Activated T-cell treated with anti-CD3 and anti-CD28 coated beads, Interleukin-2, amount 50 U/mL, for 24 hours (primary cell): ENCODE data around the gene PRRC2A.

Experiments used
- DNase-seq: peaks from one replicate; pipeline ENCODE4 v3.0.0-alpha.2; 2020
- H3K27ac Mint-ChIP-seq: 2 replicates; pipeline ENCODE4 v1.8.0; 2020; ENCODE audit warnings: mild to moderate bottlenecking, mixed read lengths
- H3K27me3 Mint-ChIP-seq: 2 replicates; pipeline ENCODE4 v1.8.0; 2020; ENCODE audit warnings: mixed read lengths
- H3K36me3 Mint-ChIP-seq: 2 replicates; pipeline ENCODE4 v1.8.0; 2020; ENCODE audit warnings: low read depth, mixed read lengths
- H3K4me1 Mint-ChIP-seq: 2 replicates; pipeline ENCODE4 v1.8.0; 2020; ENCODE audit warnings: low read depth, mixed read lengths
- H3K4me3 Mint-ChIP-seq: 2 replicates; pipeline ENCODE4 v1.8.0; 2020; ENCODE audit warnings: mild to moderate bottlenecking, moderate library complexity, mixed read lengths
- H3K9me3 Mint-ChIP-seq: 2 replicates; pipeline ENCODE4 v1.8.0; 2020; ENCODE audit warnings: mixed read lengths

The PRRC2A gene

GRCh38 chr6:31607317-31607716 is 13.2 kb upstream of the PRRC2A start:
- Mint-ChIP-seq H3K4me1 (no peaks in the 10 kb centered on the region), H3K27ac (no peak overlapping the region), H3K36me3 (no peaks in the 10 kb centered on the region), H3K27me3 (no peaks in the 10 kb centered on the region), H3K4me3 (no peak overlapping the region), H3K9me3 (no peaks in the 10 kb centered on the region)
- DNase-seq: no peak

DNA sequence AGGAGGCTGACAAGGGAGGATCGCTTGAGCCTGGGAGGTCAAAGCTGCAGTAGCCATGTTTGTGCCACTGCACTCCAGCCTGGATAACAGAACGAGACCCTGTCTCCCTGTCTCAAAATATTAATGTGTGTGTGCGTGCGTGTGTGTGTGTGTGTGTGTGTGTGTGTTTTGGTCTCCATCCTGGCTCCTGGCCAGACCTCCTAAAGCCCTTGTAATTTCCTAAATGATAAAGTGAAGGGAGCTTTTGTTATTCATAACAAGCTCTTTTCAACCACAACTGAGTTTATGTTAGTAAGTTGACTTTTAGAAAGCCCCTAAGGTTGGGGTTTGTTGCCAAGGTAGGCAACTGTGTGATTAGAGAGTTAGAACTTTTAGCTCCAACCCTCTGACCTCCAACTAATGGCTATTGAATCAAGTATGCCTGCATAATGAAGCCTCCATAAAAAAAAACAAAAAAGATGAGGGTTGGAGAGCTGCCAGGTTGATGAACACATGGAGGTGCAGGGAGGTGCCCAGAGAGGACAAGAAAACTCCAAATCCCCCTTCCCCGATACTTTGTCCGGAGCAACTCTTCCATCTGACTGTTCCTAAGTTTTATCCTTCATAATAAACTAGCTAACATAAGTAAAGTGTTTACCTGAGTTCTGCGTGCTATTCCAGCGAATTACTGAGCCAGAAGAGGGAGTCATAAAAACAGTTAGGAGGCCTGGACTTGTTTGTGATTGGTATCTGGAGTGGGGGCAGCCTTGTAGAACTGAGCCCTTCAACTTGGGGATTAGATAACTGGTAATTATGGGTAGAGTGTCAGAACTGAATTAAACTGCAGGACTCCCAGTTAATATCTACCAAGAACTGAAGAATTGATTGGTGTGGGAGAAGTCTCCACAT is 10.8 kb upstream of the PRRC2A start:
- H3K9me3 Mint-ChIP-seq: no peaks in the 10 kb centered on the region
- H3K36me3 Mint-ChIP-seq: no peaks in the 10 kb centered on the region
- H3K27me3 Mint-ChIP-seq: no peaks in the 10 kb centered on the region

DNA sequence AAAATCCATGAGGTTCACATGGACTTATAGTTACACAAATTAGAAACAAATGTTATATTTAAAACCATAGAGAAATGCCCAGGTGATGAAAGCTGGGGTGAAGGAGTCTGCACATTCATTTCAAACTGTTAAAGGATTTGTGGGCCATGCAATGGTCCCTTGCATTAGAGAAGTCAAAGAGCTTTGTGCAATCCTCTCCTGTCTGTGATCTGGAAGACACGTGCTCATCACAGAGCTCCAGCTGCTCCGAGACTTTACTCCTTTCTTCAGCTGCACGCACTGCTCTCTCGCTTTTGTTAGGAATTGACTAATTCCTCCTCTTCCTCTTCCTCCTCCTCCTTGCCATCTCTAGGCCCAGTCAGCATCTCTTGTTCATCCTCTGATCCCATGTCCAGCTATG is 9.5 kb upstream of the PRRC2A start:
- no peaks in the 10 kb centered on the region for H3K27me3 Mint-ChIP-seq

More for the DNA sequence above, 10.8 kb upstream of the PRRC2A start:
- Mint-ChIP-seq H3K4me1 (peaks cover 4% of the 10 kb centered on the region), H3K27ac (no peak overlapping the region), H3K4me3 (no peak overlapping the region)
- no peak for DNase-seq

DNA sequence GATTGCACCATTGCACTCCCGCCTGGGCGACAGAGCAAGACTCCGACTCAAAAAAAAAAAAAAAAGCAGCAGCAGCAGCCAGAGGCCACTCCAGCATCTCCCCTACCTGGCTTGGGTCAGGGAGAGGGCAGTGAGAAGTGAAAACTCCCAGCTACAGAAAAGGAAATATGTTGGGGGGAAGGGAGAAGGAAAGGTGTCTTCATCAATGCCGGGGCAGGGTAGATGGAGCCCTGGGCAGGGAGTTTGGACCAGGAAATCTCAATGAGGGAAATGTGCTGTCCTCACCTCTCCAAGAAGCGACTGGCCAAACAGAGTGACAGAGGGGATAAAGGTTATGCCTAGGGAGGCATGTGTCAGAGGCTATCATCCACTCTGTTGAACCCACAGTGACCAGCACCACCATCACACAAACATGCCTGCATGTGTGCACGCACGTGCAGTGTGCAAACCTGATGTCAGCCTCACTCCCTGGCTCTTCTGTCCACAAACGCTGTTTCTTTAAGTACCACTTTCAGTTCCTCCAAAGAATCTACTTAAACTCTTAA is 6.4 kb upstream of the PRRC2A start:
- H3K27me3 Mint-ChIP-seq: no peaks in the 10 kb centered on the region
- H3K36me3 Mint-ChIP-seq: peaks cover 13% of the 10 kb centered on the region
- H3K4me1 Mint-ChIP-seq: peaks cover 35% of the 10 kb centered on the region
- no peak overlapping the region for H3K4me3 Mint-ChIP-seq
- no peak overlapping the region for H3K27ac Mint-ChIP-seq
- H3K9me3 Mint-ChIP-seq: no peaks in the 10 kb centered on the region
- no peak for DNase-seq

More for the DNA sequence above, 9.5 kb upstream of the PRRC2A start:
- Mint-ChIP-seq H3K36me3 (no peaks in the 10 kb centered on the region), H3K27ac (no peak overlapping the region), H3K9me3 (no peaks in the 10 kb centered on the region), H3K4me3 (no peak overlapping the region), H3K4me1 (peaks cover 16% of the 10 kb centered on the region)
- DNase-seq: no peak

DNA sequence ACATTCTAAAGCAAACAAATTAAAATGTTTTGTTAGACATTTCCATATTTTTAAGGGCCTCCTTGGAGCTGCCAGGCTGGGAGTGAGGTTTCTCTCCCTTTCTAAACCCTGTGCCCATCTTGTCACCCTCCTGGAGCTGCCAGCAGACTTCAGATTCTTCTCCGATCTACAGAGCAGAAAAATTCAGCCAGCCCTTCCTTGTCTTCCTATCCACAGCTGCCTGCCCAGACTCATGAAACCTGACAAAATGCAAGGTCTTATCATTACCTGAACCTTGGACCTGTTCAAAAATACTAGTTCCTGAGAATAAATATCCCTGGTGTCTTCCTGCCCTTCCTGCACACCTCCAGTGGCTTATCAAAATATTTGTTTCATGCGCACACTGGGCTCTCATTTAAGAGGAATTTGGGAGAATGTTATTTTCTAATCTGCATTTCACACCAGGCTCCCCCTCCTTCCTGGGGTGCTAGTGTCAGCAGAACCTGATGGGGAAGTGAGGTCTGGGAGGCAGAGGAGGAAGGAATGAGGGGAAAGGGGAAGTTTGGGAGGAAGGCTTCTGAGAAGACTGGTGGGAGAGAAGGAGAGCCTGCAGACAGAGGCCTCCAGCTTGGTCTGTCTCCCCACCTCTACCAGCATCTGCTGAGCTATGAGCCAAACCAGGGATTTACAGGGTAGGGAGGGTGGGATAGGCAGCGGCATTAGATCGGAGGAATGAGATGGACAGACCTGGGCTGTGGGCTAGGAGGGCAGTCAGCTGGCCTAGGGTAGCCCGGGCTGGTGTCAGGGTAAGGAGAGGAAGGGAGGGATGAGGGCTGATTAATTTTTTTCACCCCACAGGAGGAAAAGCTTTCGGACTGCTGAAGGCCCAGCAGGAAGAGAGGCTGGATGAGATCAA is 5.6 kb upstream of the PRRC2A start, which contains the start of gene AIF1:
TSS of gene AIF1 (plus strand) at position 551 of the 895 bp plus-strand sequence. CDS start at position 647, 96 bp downstream.
- Mint-ChIP-seq H3K27ac (peak within 1 kb of the TSS; percentile 88), H3K9me3 (no peaks in the 10 kb centered on the region), H3K36me3 (peaks cover 15% of the 10 kb centered on the region), H3K4me3 (peak within 1 kb of the TSS; percentile 80), H3K4me1 (peaks cover 40% of the 10 kb centered on the region), H3K27me3 (no peaks in the 10 kb centered on the region)
- no peak for DNase-seq

DNA sequence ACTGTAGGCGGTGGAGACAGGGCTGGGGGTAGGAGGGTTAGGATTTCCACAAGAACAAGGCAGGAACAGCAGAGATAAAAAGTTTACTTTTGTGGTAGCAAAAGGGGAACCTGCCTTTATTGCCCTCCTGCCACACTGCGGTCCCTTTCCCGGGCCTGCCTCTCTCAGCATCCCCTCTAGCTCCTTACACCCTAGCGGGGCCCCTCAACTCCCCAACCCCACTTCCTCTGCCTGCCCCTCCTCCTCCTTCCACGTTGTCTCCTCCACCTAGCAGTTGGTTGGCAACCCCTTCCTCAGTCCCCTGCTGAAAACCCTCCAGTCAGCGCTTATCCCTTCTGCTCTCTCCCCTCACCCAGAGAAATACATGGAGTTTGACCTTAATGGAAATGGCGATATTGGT is 4.8 kb upstream of the PRRC2A start:
- Mint-ChIP-seq H3K4me1 (peaks cover 40% of the 10 kb centered on the region), H3K9me3 (no peaks in the 10 kb centered on the region), H3K27me3 (no peaks in the 10 kb centered on the region), H3K36me3 (peaks cover 18% of the 10 kb centered on the region), H3K27ac (peak overlapping the region; percentile 88), H3K4me3 (peak overlapping the region; percentile 80)
- DNase-seq: peak; percentile 62

- no peak for DNase-seq
- H3K4me3 Mint-ChIP-seq: peak overlapping the region; percentile 80
- H3K27ac Mint-ChIP-seq: peak overlapping the region; percentile 88
- H3K36me3 Mint-ChIP-seq: peaks cover 30% of the 10 kb centered on the region
- peaks cover 45% of the 10 kb centered on the region for H3K4me1 Mint-ChIP-seq
- no peaks in the 10 kb centered on the region for H3K27me3 Mint-ChIP-seq
- no peaks in the 10 kb centered on the region for H3K9me3 Mint-ChIP-seq
Measured at GRCh38 chr6:31617010-31617409, 3.5 kb upstream of the PRRC2A start.

- peak overlapping the region; percentile 100 for H3K27ac Mint-ChIP-seq
- peaks cover 60% of the 10 kb centered on the region for H3K36me3 Mint-ChIP-seq
- DNase-seq: peak; percentile 97
- H3K9me3 Mint-ChIP-seq: no peaks in the 10 kb centered on the region
- H3K4me1 Mint-ChIP-seq: peaks cover 55% of the 10 kb centered on the region
- H3K4me3 Mint-ChIP-seq: peak overlapping the region; percentile 90
- H3K27me3 Mint-ChIP-seq: no peaks in the 10 kb centered on the region
Measured at GRCh38 chr6:31619805-31620585, 520 bp upstream of the PRRC2A start.

GRCh38 chr6:31621320-31621939 is 915 bp downstream of the PRRC2A start:
- Mint-ChIP-seq H3K27me3 (no peaks in the 10 kb centered on the region), H3K9me3 (no peaks in the 10 kb centered on the region), H3K36me3 (peaks cover 71% of the 10 kb centered on the region), H3K4me3 (peak overlapping the region; percentile 90), H3K27ac (peak overlapping the region; percentile 100), H3K4me1 (peaks cover 48% of the 10 kb centered on the region)
- no peak for DNase-seq

DNA sequence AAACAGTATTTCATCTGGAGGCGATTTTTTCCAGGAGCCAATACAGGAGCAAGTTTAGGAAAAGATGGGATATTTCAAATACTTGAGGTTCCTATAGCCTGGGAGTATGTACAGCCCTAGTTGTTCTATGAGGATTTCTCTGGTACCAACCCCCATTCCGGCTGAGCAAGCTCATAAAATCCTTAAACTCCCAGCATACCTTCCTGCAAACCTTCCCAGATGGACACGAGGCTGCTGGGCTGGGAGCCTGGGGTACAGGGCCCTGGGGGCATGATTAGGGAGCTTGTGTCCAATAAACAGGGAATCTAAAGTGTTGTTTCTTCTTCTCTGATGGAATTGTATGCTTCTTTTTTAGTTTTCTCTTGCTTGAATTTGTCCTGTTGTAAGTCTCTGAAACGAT is 1.5 kb downstream of the PRRC2A start:
- Mint-ChIP-seq H3K27ac (peak overlapping the region; percentile 100), H3K36me3 (peaks cover 74% of the 10 kb centered on the region), H3K9me3 (no peaks in the 10 kb centered on the region), H3K4me3 (peak overlapping the region; percentile 90), H3K27me3 (no peaks in the 10 kb centered on the region), H3K4me1 (peaks cover 42% of the 10 kb centered on the region)
- DNase-seq: no peak

DNA sequence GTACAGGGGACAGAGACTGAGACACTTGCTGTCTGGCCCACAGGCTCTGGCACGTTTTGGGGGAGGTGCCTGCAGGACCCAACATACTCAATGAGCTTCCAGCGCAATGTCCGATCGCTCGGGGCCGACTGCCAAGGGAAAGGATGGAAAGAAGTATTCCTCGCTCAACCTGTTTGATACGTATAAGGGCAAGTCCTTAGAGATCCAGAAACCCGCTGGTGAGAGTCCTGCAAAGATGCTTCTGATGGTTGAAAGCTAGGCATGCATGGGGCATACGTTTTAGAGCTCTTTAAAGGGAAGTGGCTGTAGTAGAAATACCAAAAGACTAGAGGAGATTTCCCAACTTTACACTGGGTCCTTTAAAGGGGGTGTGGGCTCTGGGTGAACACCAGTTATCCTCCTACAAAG is 2.2 kb downstream of the PRRC2A start:
- Mint-ChIP-seq H3K4me1 (peaks cover 41% of the 10 kb centered on the region), H3K9me3 (no peaks in the 10 kb centered on the region), H3K27ac (peak overlapping the region; percentile 100), H3K36me3 (peaks cover 79% of the 10 kb centered on the region), H3K27me3 (no peaks in the 10 kb centered on the region), H3K4me3 (peak overlapping the region; percentile 90)
- DNase-seq: no peak

- no peak for DNase-seq
- H3K4me3 Mint-ChIP-seq: no peak overlapping the region
- peak overlapping the region; percentile 73 for H3K27ac Mint-ChIP-seq
- no peaks in the 10 kb centered on the region for H3K9me3 Mint-ChIP-seq
- H3K36me3 Mint-ChIP-seq: peaks cover 88% of the 10 kb centered on the region
- no peaks in the 10 kb centered on the region for H3K27me3 Mint-ChIP-seq
- H3K4me1 Mint-ChIP-seq: peaks cover 37% of the 10 kb centered on the region
Measured at GRCh38 chr6:31624070-31624469, 3.6 kb downstream of the PRRC2A start.

DNA sequence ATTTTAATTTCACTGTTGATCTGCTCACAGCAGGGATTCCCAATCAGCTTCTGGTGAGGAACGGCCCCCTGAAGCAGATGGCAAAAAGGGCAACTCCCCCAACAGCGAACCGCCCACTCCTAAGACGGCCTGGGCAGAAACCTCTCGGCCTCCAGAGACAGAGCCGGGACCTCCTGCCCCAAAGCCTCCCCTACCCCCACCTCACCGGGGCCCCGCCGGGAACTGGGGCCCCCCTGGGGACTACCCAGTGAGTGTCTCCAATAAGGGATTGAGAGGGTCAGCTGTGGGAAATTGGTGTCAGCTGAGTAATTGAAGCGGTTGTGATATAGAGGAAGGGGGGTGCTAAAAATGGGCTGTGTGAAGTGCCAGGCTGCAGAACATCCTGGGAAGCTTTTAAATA is 6.4 kb downstream of the PRRC2A start:
- peaks cover 100% of the 10 kb centered on the region for H3K36me3 Mint-ChIP-seq

More for the DNA sequence above, 6.4 kb downstream of the PRRC2A start:
- no peak overlapping the region for H3K4me3 Mint-ChIP-seq
- H3K9me3 Mint-ChIP-seq: no peaks in the 10 kb centered on the region
- H3K27me3 Mint-ChIP-seq: no peaks in the 10 kb centered on the region
- H3K27ac Mint-ChIP-seq: peak overlapping the region; percentile 80
- H3K4me1 Mint-ChIP-seq: peaks cover 27% of the 10 kb centered on the region
- no peak for DNase-seq
